Smooth muscle cell (in vitro differentiated cells): ENCODE data around the gene CPTP. TPM values are rescaled to one million over a fixed set of nuclear protein-coding genes. Genes with fewer than 3 reads are reported as not detected.

Experiments used
- DNase-seq: peaks from one replicate; lab custom pipeline; 2025; ENCODE audit not compliant: unreplicated experiment; lab: John Stamatoyannopoulos, UW
- H2AFZ ChIP-seq: fragments of 200-600 bp; sonication (generic); 2 replicates; pipeline ENCODE4 v1.6.0; 2016; ENCODE audit warnings: antibody characterized with exemption, low read depth, mild to moderate bottlenecking
- H3F3A ChIP-seq: fragments of 200-600 bp; sonication (generic); 2 replicates; pipeline ENCODE4 v1.6.0; 2017; ENCODE audit warnings: antibody characterized with exemption, low read depth
- H3K27ac ChIP-seq: fragments of 200-600 bp; sonication (generic); 2 replicates; pipeline ENCODE4 v1.5.1; 2016; ENCODE audit warnings: low read depth, mild to moderate bottlenecking
- H3K27me3 ChIP-seq: fragments of 200-600 bp; sonication (generic); 2 replicates; pipeline ENCODE4 v1.6.1; 2016; ENCODE audit warnings: low read depth, mild to moderate bottlenecking
- H3K36me3 ChIP-seq: fragments of 200-600 bp; sonication (generic); 2 replicates; pipeline ENCODE4 v1.5.1; 2016; ENCODE audit warnings: low read depth
- H3K4me1 ChIP-seq: fragments of 200-600 bp; sonication (generic); 2 replicates; pipeline ENCODE4 v1.5.1; 2016; ENCODE audit warnings: low read depth
- H3K4me2 ChIP-seq: fragments of 200-600 bp; sonication (generic); 2 replicates; pipeline ENCODE4 v1.6.0; 2016; ENCODE audit warnings: mild to moderate bottlenecking
- H3K4me3 ChIP-seq: fragments of 200-600 bp; sonication (generic); 2 replicates; pipeline ENCODE4 v1.5.1; 2016; ENCODE audit warnings: mild to moderate bottlenecking
- H3K79me2 ChIP-seq: fragments of 200-600 bp; sonication (generic); 2 replicates; pipeline ENCODE4 v1.6.0; 2016; ENCODE audit warnings: low read depth, mild to moderate bottlenecking
- H3K9ac ChIP-seq: fragments of 200-600 bp; sonication (generic); 2 replicates; pipeline ENCODE4 v1.6.0; 2016; ENCODE audit warnings: low read depth
- H3K9me3 ChIP-seq: fragments of 200-600 bp; sonication (generic); replicated peaks from 2 replicates; pipeline ENCODE4 v1.5.1; 2016; ENCODE audit warnings: low read depth
- H4K20me1 ChIP-seq: fragments of 200-600 bp; sonication (generic); 2 replicates; pipeline ENCODE4 v1.6.0; 2016; ENCODE audit warnings: low read depth
- CTCF ChIP-seq: fragments of 200-600 bp; sonication (generic); IDR thresholded peaks from 2 replicates; pipeline ENCODE4 v1.5.1; 2017; ENCODE audit warnings: borderline replicate concordance, mild to moderate bottlenecking, antibody characterized with exemption; ENCODE audit not compliant: insufficient read depth, poor library complexity, severe bottlenecking
- whole genome bisulfite sequencing: methylation state at CpG from one replicate; pipeline ENCODE4 v1.1.7; 2016; ENCODE audit warnings: low lambda C conversion rate; 5-methylcytosine and 5-hydroxymethylcytosine counted together
- polyA plus RNA-seq: library from polyadenylated mRNA; unstranded; fragments of >200 nt; fragmentation: Nextera tagmentation; extraction: Ambion mirVana; gene quantifications from 2 replicates; pipeline ENCODE4 v1.2.1, GENCODE V29; 2016
- total RNA-seq: library from RNA; depleted of rRNA; stranded (reverse); fragments of >200 nt; gene quantifications from 2 replicates; pipeline ENCODE4 v1.2.3, GENCODE V29; 2014

The CPTP gene
- total and polyA plus RNA-seq, 2 experiments from 2014 or later = 16.2 to 34.3 TPM

- Histone ChIP-seq H4K20me1 (peaks cover 63% of the 10 kb centered on the region), H2AFZ (no peak overlapping the region), H3K27me3 (no peaks in the 10 kb centered on the region), H3K27ac (no peak overlapping the region), H3K4me3 (peak overlapping the region; percentile 64), H3K36me3 (no peaks in the 10 kb centered on the region), H3F3A (peaks cover 27% of the 10 kb centered on the region), H3K4me2 (peak overlapping the region; percentile 92), H3K79me2 (peaks cover 51% of the 10 kb centered on the region), H3K9me3 (no peaks in the 10 kb centered on the region), H3K9ac (no peak overlapping the region), H3K4me1 (peaks cover 38% of the 10 kb centered on the region)
- 20% methylated on average over 12 of the region's 52 CpGs for WGBS
- no peak for DNase-seq
- TF ChIP-seq CTCF = no peak
Observed at GRCh38 chr1:1355416-1355815, 30.8 kb downstream of the CPTP start.

GRCh38 chr1:1356166-1356795, 31.7 kb downstream of the CPTP start:
- 50% methylated on average over 1 of the region's 8 CpGs for WGBS
- DNase-seq = no peak
- Histone ChIP-seq H3K4me1 (peaks cover 44% of the 10 kb centered on the region), H3K27me3 (no peaks in the 10 kb centered on the region), H3F3A (peaks cover 33% of the 10 kb centered on the region), H4K20me1 (peaks cover 63% of the 10 kb centered on the region), H3K9me3 (no peaks in the 10 kb centered on the region), H2AFZ (no peak overlapping the region), H3K4me2 (peak overlapping the region; percentile 92), H3K9ac (peak overlapping the region; percentile 85), H3K4me3 (peak overlapping the region; percentile 64), H3K36me3 (no peaks in the 10 kb centered on the region), H3K27ac (peak overlapping the region; percentile 96), H3K79me2 (peaks cover 51% of the 10 kb centered on the region)
- TF ChIP-seq CTCF = no peak

GRCh38 chr1:1356796-1357401, 32.3 kb downstream of the CPTP start:
- Histone ChIP-seq H3K79me2 (peaks cover 51% of the 10 kb centered on the region), H3K9ac (peak overlapping the region; percentile 85), H3K27ac (peak overlapping the region; percentile 96)

More at GRCh38 chr1:1356796-1357401, 32.3 kb downstream of the CPTP start:
- Histone ChIP-seq H3F3A (peaks cover 38% of the 10 kb centered on the region), H3K4me2 (peak overlapping the region; percentile 92), H3K27me3 (no peaks in the 10 kb centered on the region), H3K4me3 (peak overlapping the region; percentile 64), H3K9me3 (no peaks in the 10 kb centered on the region), H4K20me1 (peaks cover 58% of the 10 kb centered on the region), H3K36me3 (no peaks in the 10 kb centered on the region), H3K4me1 (peaks cover 49% of the 10 kb centered on the region), H2AFZ (no peak overlapping the region)
- TF ChIP-seq CTCF = no peak
- WGBS = 61% methylated on average over 26 of the region's 26 CpGs
- DNase-seq = no peak
